Measurements from ENCODE around the gene ARHGAP10.

DNA sequence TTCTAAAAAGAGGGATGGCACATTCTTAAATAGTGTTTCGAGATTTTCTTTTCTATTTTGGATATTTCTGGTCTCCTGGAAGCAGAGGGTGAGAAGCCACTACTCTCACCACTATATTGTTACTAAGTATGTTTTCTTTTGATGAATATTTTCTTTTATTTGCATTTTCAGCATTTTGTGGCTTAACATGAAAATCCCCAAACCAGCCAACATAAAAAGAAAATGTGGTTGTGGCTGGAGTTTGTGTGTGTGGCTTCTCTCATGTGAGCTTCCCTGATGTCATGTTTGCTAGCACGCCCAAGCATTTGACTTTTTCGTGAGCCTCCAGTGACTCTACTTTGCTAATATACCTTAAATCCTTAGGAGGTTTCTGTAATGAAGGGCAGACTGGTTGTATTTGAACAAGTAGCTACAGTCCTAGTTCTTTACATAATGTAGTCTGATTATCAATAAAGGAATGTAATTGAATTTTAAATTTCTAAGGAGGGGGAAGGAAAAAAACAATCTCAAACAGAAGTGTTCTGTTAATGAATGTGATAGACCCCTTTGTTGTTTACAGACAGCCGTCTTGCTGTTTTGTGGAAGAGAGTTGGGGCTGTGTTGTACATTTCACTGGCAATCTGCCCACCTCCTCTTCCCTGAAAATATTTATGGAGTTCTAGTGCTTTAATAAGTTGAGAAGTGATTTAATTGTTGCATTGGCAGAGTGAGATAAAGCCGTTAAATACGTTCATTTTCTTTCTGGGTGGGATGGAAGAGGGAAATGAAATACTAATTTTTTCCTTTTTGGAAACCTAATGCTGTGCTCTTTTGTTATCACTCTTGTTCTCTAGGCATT lies 114.6 kb downstream of the ARHGAP10 start:
- TF ChIP-seq, protein P1, sequence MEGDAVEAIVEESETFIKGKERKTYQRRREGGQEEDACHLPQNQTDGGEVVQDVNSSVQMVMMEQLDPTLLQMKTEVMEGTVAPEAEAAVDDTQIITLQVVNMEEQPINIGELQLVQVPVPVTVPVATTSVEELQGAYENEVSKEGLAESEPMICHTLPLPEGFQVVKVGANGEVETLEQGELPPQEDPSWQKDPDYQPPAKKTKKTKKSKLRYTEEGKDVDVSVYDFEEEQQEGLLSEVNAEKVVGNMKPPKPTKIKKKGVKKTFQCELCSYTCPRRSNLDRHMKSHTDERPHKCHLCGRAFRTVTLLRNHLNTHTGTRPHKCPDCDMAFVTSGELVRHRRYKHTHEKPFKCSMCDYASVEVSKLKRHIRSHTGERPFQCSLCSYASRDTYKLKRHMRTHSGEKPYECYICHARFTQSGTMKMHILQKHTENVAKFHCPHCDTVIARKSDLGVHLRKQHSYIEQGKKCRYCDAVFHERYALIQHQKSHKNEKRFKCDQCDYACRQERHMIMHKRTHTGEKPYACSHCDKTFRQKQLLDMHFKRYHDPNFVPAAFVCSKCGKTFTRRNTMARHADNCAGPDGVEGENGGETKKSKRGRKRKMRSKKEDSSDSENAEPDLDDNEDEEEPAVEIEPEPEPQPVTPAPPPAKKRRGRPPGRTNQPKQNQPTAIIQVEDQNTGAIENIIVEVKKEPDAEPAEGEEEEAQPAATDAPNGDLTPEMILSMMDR (IDR thresholded peaks at IDR 0.05): no peak
- no peak for TF ChIP-seq POLR2A (IDR thresholded peaks at IDR 0.05)
